ENCODE data around the gene S100A8. TPM values are rescaled to one million over a fixed set of nuclear protein-coding genes. Genes with fewer than 3 reads are reported as not detected.
A peak's percentile ranks its signal among the peaks of the same experiment; 100 is the strongest.

Gene S100A8
- total and polyA plus RNA-seq, 4 donors = 1.3 to 286 (median 6.0) TPM

- Histone ChIP-seq H3K4me3 (ENCODE audit: low read depth, low read length) (no peak overlapping the region), H3K27me3 (ENCODE audit: control insufficient read depth, insufficient read depth, low read length) (peaks cover 2% of the 10 kb centered on the region), H3K9me3 (ENCODE audit: control insufficient read depth, insufficient read depth, low read length) (no peaks in the 10 kb centered on the region), H3K36me3 (ENCODE audit: control insufficient read depth, insufficient read depth, low read length) (no peaks in the 10 kb centered on the region), H3K4me1 (ENCODE audit: control insufficient read depth, insufficient read depth, low read length) (no peaks in the 10 kb centered on the region), H3K27ac (ENCODE audit: low read depth, low read length) (no peak overlapping the region)
- WGBS (ENCODE audit: insufficient coverage) = 59% methylated on average over 5 of the region's 5 CpGs
- no peak for DNase-seq (ENCODE audit: low read depth in 4 of 6, low spot score in 6 of 6)
These were observed 3.5 kb upstream of the S100A8 start for GRCh38 chr1:153394391-153394790.

- peaks cover 2% of the 10 kb centered on the region for H3K27me3 ChIP-seq (ENCODE audit: control insufficient read depth, insufficient read depth, low read length)
- 85% methylated on average over 6 of the region's 6 CpGs for WGBS (ENCODE audit: insufficient coverage)
- DNase-seq (ENCODE audit: low read depth in 4 of 6, low spot score in 6 of 6) = no peak
- H3K4me3 ChIP-seq (ENCODE audit: low read depth, low read length) = no peak overlapping the region
- H3K27ac ChIP-seq (ENCODE audit: low read depth, low read length) = no peak overlapping the region
- no peaks in the 10 kb centered on the region for H3K36me3 ChIP-seq (ENCODE audit: control insufficient read depth, insufficient read depth, low read length)
- H3K9me3 ChIP-seq (ENCODE audit: control insufficient read depth, insufficient read depth, low read length) = no peaks in the 10 kb centered on the region
- H3K4me1 ChIP-seq (ENCODE audit: control insufficient read depth, insufficient read depth, low read length) = no peaks in the 10 kb centered on the region
These were observed 3.1 kb upstream of the S100A8 start for GRCh38 chr1:153393926-153394325.

GRCh38 chr1:153392822-153393221, 1.9 kb upstream of the S100A8 start:
- no CpG with 5 or more reads among the region's 3 CpGs for WGBS (ENCODE audit: insufficient coverage)
- H3K27me3 ChIP-seq (ENCODE audit: control insufficient read depth, insufficient read depth, low read length) = peaks cover 2% of the 10 kb centered on the region
- H3K4me1 ChIP-seq (ENCODE audit: control insufficient read depth, insufficient read depth, low read length) = no peaks in the 10 kb centered on the region
- no peaks in the 10 kb centered on the region for H3K9me3 ChIP-seq (ENCODE audit: control insufficient read depth, insufficient read depth, low read length)
- no peak for DNase-seq (ENCODE audit: low read depth in 4 of 6, low spot score in 6 of 6)
- H3K4me3 ChIP-seq (ENCODE audit: low read depth, low read length) = no peak overlapping the region
- no peaks in the 10 kb centered on the region for H3K36me3 ChIP-seq (ENCODE audit: control insufficient read depth, insufficient read depth, low read length)
- no peak overlapping the region for H3K27ac ChIP-seq (ENCODE audit: low read depth, low read length)

DNA sequence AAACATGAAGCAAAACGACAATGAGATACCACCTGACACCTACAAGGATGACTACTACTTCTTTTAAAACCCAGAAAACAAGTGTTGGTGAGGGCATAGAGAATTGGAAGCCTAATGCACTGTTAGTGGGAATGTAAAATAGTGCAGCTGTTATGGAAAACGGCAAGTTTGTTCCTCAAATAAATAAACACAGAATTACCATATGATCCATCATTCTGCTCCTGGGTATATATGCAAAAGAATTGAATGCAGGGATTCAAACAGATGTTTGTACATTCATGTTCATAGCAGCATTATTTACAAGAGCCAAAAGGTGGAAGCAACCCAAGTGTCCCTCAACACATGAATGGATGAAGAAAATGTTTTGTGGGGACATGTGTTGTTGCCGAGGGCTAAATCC, 1.4 kb upstream of the S100A8 start:
- no CpG with 5 or more reads among the region's 3 CpGs for WGBS (ENCODE audit: insufficient coverage)
- H3K27me3 ChIP-seq (ENCODE audit: control insufficient read depth, insufficient read depth, low read length) = peaks cover 2% of the 10 kb centered on the region

DNA sequence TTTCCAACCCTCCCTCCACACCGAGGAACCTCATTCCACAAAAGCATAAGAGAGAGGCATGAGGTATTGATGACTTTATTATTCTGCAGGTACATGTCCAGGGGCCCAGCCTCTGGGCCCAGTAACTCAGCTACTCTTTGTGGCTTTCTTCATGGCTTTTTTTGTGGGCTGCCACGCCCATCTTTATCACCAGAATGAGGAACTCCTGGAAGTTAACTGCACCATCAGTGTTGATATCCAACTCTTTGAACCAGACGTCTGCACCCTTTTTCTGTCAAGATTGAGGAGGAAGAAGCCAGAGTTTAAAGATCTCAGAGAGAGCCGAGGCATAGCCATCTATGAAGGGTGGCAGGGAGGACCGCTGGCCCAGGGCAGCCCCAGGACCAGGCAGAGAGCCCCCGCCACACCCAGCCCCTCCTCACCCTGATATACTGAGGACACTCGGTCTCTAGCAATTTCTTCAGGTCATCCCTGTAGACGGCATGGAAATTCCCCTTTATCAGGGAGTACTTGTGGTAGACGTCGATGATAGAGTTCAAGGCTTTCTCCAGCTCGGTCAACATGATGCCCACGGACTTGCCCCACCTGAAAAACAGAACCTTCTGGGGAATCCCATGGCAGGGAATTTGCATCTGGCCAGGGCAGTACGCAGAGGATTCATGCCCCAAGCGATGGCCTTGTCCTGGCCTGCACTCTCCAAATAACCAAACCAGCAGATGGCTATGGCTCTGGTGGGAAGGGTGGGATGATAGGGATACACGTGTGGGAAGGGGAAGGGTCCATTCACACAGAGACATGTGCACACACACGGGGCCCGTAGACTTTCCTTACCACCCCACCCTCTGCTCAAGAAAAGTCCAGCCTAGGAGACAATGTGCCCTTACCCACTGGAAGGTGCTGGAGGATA, 647 bp downstream of the S100A8 start:
- Histone ChIP-seq H3K4me1 (ENCODE audit: control insufficient read depth, insufficient read depth, low read length) (no peaks in the 10 kb centered on the region), H3K27me3 (ENCODE audit: control insufficient read depth, insufficient read depth, low read length) (peaks cover 2% of the 10 kb centered on the region), H3K4me3 (ENCODE audit: low read depth, low read length) (no peak overlapping the region), H3K9me3 (ENCODE audit: control insufficient read depth, insufficient read depth, low read length) (no peaks in the 10 kb centered on the region), H3K27ac (ENCODE audit: low read depth, low read length) (no peak overlapping the region), H3K36me3 (ENCODE audit: control insufficient read depth, insufficient read depth, low read length) (no peaks in the 10 kb centered on the region)
- WGBS (ENCODE audit: insufficient coverage) = 81% methylated on average over 10 of the region's 17 CpGs
- no peak for DNase-seq (ENCODE audit: low read depth in 4 of 6, low spot score in 6 of 6)

More for the DNA sequence above, 1.4 kb upstream of the S100A8 start:
- no peak for DNase-seq (ENCODE audit: low read depth in 4 of 6, low spot score in 6 of 6)
- Histone ChIP-seq H3K4me3 (ENCODE audit: low read depth, low read length) (no peak overlapping the region), H3K36me3 (ENCODE audit: control insufficient read depth, insufficient read depth, low read length) (no peaks in the 10 kb centered on the region), H3K27ac (ENCODE audit: low read depth, low read length) (no peak overlapping the region), H3K9me3 (ENCODE audit: control insufficient read depth, insufficient read depth, low read length) (no peaks in the 10 kb centered on the region), H3K4me1 (ENCODE audit: control insufficient read depth, insufficient read depth, low read length) (no peaks in the 10 kb centered on the region)

- no peak for DNase-seq (ENCODE audit: low read depth in 4 of 6, low spot score in 6 of 6)
- WGBS (ENCODE audit: insufficient coverage) = no CpG with 5 or more reads among the region's 1 CpG
- no peaks in the 10 kb centered on the region for H3K4me1 ChIP-seq (ENCODE audit: control insufficient read depth, insufficient read depth, low read length)
- H3K4me3 ChIP-seq (ENCODE audit: low read depth, low read length) = no peak overlapping the region
- no peaks in the 10 kb centered on the region for H3K9me3 ChIP-seq (ENCODE audit: control insufficient read depth, insufficient read depth, low read length)
- H3K36me3 ChIP-seq (ENCODE audit: control insufficient read depth, insufficient read depth, low read length) = no peaks in the 10 kb centered on the region
- H3K27ac ChIP-seq (ENCODE audit: low read depth, low read length) = no peak overlapping the region
- H3K27me3 ChIP-seq (ENCODE audit: control insufficient read depth, insufficient read depth, low read length) = peaks cover 2% of the 10 kb centered on the region
These were observed 1.5 kb downstream of the S100A8 start for GRCh38 chr1:153389401-153389800.

GRCh38 chr1:153387785-153388184, 3.1 kb downstream of the S100A8 start:
- DNase-seq (ENCODE audit: low read depth in 4 of 6, low spot score in 6 of 6) = no peak
- H3K4me3 ChIP-seq (ENCODE audit: low read depth, low read length) = no peak overlapping the region
- 83% methylated on average over 4 of the region's 4 CpGs for WGBS (ENCODE audit: insufficient coverage)
- H3K9me3 ChIP-seq (ENCODE audit: control insufficient read depth, insufficient read depth, low read length) = no peaks in the 10 kb centered on the region
- no peaks in the 10 kb centered on the region for H3K4me1 ChIP-seq (ENCODE audit: control insufficient read depth, insufficient read depth, low read length)
- no peaks in the 10 kb centered on the region for H3K36me3 ChIP-seq (ENCODE audit: control insufficient read depth, insufficient read depth, low read length)
- H3K27ac ChIP-seq (ENCODE audit: low read depth, low read length) = no peak overlapping the region
- H3K27me3 ChIP-seq (ENCODE audit: control insufficient read depth, insufficient read depth, low read length) = peaks cover 2% of the 10 kb centered on the region

- Histone ChIP-seq H3K27ac (ENCODE audit: low read depth, low read length) (no peak overlapping the region), H3K4me3 (ENCODE audit: low read depth, low read length) (no peak overlapping the region), H3K36me3 (ENCODE audit: control insufficient read depth, insufficient read depth, low read length) (no peaks in the 10 kb centered on the region), H3K9me3 (ENCODE audit: control insufficient read depth, insufficient read depth, low read length) (no peaks in the 10 kb centered on the region), H3K4me1 (ENCODE audit: control insufficient read depth, insufficient read depth, low read length) (no peaks in the 10 kb centered on the region), H3K27me3 (ENCODE audit: control insufficient read depth, insufficient read depth, low read length) (peaks cover 2% of the 10 kb centered on the region)
- 67% methylated on average over 1 of the region's 4 CpGs for WGBS (ENCODE audit: insufficient coverage)
- DNase-seq (ENCODE audit: low read depth in 4 of 6, low spot score in 6 of 6) = no peak
These were observed 3.9 kb downstream of the S100A8 start for GRCh38 chr1:153387001-153387400.

GRCh38 chr1:153386500-153386901, 4.4 kb downstream of the S100A8 start:
- 83% methylated on average over 4 of the region's 5 CpGs for WGBS (ENCODE audit: insufficient coverage)
- peak in 1 of 6 donors; percentile 3 for DNase-seq (ENCODE audit: low read depth in 4 of 6, low spot score in 6 of 6)

DNA sequence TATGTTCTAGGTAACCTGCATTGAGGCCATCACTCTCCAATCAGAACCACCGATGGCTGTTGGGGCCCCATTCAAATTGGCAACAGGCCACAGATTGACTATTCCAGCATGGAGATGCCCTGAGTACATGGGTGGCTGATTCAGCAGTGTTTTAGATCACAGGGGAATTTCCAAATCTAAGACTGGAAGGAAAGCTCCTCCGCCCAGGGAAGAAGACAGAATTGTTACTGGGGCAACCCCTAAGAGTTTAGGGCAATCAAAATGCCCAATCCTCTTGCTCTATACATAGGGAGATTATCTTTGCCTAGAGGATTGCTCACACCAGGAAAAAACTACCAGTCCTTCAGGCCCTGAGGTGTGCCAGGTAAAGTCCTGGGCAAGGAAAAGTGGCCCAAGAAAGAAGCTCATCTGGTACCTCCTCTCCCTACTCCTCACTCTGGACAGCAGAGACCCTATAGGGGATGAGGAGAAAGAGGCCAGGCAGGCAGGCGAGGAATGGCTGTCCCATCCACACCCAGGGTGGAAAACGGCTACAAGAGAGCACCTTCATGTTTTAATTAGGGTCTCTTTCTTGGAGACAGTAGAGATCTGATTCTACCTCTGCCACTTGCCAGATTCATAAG, 5.8 kb downstream of the S100A8 start:
- Histone ChIP-seq H3K27me3 (ENCODE audit: control insufficient read depth, insufficient read depth, low read length) (no peaks in the 10 kb centered on the region), H3K4me1 (ENCODE audit: control insufficient read depth, insufficient read depth, low read length) (no peaks in the 10 kb centered on the region), H3K4me3 (ENCODE audit: low read depth, low read length) (no peak overlapping the region), H3K9me3 (ENCODE audit: control insufficient read depth, insufficient read depth, low read length) (no peaks in the 10 kb centered on the region), H3K27ac (ENCODE audit: low read depth, low read length) (no peak overlapping the region), H3K36me3 (ENCODE audit: control insufficient read depth, insufficient read depth, low read length) (no peaks in the 10 kb centered on the region)
- WGBS (ENCODE audit: insufficient coverage) = 83% methylated on average over 1 of the region's 4 CpGs
- no peak for DNase-seq (ENCODE audit: low read depth in 4 of 6, low spot score in 6 of 6)

More at GRCh38 chr1:153386500-153386901, 4.4 kb downstream of the S100A8 start:
- no peak overlapping the region for H3K27ac ChIP-seq (ENCODE audit: low read depth, low read length)
- no peaks in the 10 kb centered on the region for H3K36me3 ChIP-seq (ENCODE audit: control insufficient read depth, insufficient read depth, low read length)
- no peak overlapping the region for H3K4me3 ChIP-seq (ENCODE audit: low read depth, low read length)
- no peaks in the 10 kb centered on the region for H3K4me1 ChIP-seq (ENCODE audit: control insufficient read depth, insufficient read depth, low read length)
- H3K9me3 ChIP-seq (ENCODE audit: control insufficient read depth, insufficient read depth, low read length) = no peaks in the 10 kb centered on the region
- H3K27me3 ChIP-seq (ENCODE audit: control insufficient read depth, insufficient read depth, low read length) = peaks cover 2% of the 10 kb centered on the region

Data from spinal cord (tissue), 10 donors.